Measurements from ENCODE around the gene THAP7.

Gene THAP7

DNA sequence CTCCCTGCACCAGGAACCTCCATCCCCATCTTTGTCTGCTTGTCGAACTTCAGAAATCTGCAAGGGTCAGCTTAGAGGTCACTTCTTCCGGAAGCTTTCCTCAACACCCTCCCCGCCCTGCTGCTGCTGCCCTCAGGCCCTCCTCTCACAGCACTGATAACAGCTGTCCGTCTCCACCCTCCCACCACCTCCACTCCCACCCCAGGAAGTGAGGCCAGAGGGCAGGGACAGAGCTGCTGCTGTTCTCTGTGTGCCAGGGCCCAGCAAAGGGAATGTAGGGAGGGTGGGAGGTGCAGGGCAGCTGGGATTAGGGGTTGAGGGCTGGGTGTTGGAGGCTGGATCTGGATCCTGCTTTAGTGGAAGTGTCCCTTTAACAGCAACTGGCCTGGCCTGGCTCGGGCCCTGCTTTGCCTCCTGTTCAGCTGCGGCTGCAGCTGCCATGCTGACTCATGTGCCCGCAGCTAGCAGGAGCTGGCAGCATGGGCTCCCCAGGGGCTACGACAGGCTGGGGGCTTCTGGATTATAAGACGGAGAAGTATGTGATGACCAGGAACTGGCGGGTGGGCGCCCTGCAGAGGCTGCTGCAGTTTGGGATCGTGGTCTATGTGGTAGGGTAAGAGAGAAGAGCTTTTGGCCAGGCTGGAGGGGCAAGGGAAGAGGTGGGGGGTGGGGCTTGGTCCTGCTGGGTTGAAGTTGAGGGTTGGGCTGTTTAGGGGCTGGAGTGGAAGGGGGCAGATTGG, 13.0 kb upstream of the THAP7 start, which contains the start of gene P2RX6:
P2RX6 (plus strand) TSS at position 440 of the 740 bp plus-strand sequence; CDS start at position 450, 10 bp downstream.
- DNase-seq (ENCODE audit: extremely low read depth, low read depth): no peak
- peak within 1 kb of the TSS; percentile 55 for H3K4me3 ChIP-seq (replicated peaks; ENCODE audit: low read depth, low read length)
- TF ChIP-seq, protein P1, sequence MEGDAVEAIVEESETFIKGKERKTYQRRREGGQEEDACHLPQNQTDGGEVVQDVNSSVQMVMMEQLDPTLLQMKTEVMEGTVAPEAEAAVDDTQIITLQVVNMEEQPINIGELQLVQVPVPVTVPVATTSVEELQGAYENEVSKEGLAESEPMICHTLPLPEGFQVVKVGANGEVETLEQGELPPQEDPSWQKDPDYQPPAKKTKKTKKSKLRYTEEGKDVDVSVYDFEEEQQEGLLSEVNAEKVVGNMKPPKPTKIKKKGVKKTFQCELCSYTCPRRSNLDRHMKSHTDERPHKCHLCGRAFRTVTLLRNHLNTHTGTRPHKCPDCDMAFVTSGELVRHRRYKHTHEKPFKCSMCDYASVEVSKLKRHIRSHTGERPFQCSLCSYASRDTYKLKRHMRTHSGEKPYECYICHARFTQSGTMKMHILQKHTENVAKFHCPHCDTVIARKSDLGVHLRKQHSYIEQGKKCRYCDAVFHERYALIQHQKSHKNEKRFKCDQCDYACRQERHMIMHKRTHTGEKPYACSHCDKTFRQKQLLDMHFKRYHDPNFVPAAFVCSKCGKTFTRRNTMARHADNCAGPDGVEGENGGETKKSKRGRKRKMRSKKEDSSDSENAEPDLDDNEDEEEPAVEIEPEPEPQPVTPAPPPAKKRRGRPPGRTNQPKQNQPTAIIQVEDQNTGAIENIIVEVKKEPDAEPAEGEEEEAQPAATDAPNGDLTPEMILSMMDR (IDR thresholded peaks at IDR 0.05; ENCODE audit: low read depth, low read length, missing control alignments): no peak

DNA sequence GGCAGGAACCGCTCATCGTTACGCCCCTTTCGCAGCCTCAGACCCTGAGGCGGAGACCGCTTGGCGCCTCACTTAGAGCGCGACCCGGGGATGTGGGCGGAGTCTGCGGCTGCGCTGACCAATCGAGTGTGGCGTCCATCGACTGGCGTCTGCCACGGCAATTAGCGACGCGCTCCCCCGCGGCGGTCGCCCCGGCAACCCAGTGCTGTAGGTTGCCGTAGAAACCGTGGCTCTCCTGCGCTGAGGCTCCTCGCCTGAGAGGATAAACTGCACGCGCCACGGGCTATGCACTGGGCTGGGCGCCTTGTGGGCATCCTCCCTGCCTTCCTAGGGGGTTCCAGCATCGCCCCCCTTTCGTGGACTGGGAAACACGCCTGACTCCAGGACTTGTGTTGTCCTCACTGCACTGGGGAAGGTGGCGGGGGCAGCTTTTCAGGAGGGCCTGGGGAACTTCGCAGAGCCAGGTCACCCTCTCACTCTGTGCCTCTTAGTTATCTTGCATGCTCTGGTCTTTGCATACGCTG, 12.3 kb upstream of the THAP7 start:
- TF ChIP-seq, protein P1 (IDR thresholded peaks at IDR 0.05; ENCODE audit: low read depth, low read length, missing control alignments): no peak
- peak overlapping the region; percentile 55 for H3K4me3 ChIP-seq (replicated peaks; ENCODE audit: low read depth, low read length)
- DNase-seq (ENCODE audit: extremely low read depth, low read depth): peak; percentile 67

DNA sequence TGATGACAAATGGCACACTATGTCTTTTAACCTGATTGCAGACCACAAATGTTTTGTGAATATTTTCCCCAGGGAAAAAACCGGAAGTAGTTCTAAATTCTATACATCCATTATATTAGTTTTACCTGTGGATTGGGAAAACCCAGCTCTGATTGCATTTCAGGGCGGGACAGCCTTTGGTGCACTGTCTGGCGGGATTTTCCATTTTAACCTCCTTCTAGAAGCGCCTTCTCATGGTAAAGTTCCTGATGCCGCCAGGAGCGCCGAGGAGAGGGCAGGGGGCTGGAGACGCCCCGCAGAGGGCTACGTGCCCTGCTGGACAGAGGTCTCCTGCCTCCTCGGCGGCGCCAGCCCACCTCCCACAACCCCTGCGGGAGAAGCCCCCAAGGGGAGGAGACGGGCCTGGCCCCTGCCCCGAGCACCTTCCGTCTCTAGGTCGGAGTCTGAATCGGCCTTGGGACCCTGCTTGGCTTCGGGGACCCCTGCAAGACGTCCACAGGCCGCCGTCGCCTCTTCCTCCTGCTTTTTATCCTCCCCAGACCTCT, 11.8 kb upstream of the THAP7 start:
- TF ChIP-seq, protein P1 (IDR thresholded peaks at IDR 0.05; ENCODE audit: low read depth, low read length, missing control alignments): no peak
- DNase-seq (ENCODE audit: extremely low read depth, low read depth): no peak
- H3K4me3 ChIP-seq (replicated peaks; ENCODE audit: low read depth, low read length): peak overlapping the region; percentile 55

DNA sequence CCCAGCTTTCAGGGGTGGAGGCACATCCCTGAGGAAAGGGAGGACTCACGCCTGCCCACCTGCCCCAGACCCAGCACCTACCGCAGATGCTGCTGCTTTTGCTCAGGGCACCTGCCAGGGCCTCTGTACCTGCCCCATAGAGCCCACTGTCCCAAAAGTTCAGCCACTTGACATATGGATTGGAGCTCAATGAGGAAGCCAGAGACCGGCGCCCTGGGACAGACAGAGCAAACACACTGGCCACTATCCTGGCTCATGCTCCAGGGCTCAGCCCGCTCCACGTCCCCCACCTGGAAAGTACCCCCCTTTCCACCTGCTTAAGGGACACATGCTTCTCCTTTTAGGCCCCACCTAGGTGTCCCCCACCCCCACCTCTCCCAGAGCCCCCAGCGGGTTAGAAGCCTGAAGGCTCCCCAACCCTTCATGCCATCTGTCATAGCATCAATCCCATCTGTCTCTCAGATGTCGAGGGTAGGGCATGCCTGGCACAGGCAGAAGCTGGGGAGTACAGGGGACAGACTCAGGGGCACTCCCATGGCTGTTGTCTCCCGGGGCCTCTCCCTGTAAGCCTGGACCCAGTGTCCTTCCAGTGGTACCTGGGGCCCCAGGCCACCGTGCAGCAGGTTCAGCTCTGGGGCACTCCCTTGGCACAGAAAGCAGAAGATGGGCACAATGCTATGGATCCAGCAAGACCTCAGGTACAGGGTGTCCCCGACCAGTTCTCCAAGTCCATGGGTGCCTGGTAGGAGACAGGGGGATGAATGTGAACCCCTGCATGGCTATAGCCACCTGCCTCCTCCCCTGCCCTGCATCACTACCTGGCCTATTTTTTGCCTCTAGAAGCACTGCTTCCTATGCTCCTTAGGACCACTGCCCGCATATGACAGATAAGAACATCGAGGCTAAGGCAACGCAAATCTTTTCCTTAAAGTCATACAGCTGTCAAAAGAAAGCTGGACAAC, 10.8 kb upstream of the THAP7 start:
- no peak overlapping the region for H3K4me3 ChIP-seq (replicated peaks; ENCODE audit: low read depth, low read length)
- DNase-seq (ENCODE audit: extremely low read depth, low read depth): no peak
- TF ChIP-seq, protein P1 (IDR thresholded peaks at IDR 0.05; ENCODE audit: low read depth, low read length, missing control alignments): no peak

DNA sequence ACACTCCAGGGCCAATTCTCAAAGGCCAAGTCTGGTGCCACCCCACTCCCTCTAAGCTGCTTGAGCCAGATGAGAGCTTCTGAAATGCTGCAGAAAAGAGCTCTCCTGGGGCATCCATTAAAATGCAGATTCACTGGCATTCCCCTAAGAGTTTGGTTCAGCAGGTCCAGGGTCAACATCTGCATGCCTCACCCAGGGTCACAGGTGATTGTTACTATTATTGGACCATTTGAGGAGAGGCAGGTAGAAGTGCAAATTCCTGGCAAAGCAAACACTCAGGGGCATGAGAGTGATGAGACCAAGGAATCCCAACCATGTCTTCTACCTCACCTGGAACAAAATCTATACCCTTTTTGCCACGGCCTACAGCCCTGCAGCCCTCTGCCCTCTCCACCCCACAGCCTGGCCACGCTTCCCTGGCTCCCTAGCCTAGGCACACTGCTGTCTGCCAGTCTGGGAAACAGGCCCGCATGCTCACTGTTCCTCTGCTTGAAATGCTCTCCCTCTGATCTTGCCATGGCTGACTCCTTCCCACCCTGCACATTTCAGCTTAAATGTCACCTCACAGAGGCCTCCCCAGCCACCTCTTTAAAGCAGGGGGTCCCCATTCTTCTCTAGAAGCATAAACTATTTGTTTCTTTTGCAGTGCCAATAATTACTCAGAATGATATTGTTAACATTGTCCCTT, 8.7 kb upstream of the THAP7 start:
- no peak overlapping the region for H3K4me3 ChIP-seq (replicated peaks; ENCODE audit: low read depth, low read length)
- no peak for DNase-seq (ENCODE audit: extremely low read depth, low read depth)
- TF ChIP-seq, protein P1 (IDR thresholded peaks at IDR 0.05; ENCODE audit: low read depth, low read length, missing control alignments): no peak

Data from HFF-Myc (cell line).